Measurements from ENCODE around the gene BUD31.
"Not testable (repeated sequence)": the region's sequence is repeated elsewhere in the genome, so short reads cannot be mapped to it uniquely, and the experiment has no call there.

The BUD31 gene

DNA sequence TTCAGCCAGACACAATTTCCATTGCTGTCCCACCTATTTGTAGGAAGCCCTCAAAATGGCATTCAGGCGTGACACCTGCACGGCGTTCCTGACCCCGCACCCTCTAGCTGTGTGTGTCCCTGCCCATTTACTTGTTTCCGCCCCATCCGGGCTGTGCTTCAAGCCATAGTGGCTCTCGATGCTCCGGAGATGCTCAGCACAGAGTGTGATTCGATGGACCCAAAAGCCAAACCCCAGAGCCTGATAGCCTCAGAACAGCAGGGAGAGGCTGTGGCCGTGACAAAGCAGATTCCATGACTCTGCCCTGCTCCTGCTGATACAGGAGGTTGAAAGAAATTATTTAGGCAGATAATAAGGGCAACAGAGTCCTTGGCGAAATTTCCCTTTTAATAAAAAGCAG, 13.4 kb downstream of the BUD31 start:
- no peak for TF ChIP-seq CTCF (IDR thresholded peaks at IDR 0.05; ENCODE audit: control extremely low read depth, extremely low read depth, low read depth, missing control alignments)
- CTCF ChIA-PET, result no interaction called here
- POLR2A ChIA-PET, result interaction anchor here (0.7 to 3.0 kb wide), 5 partner anchors 10 to 735 kb away, joined by 3 to 15 read pairs (median 4); partner anchors contain the start of genes BUD31, CPSF4, FAM200A and PDAP1

GRCh38 chr7:99422625-99423024, 13.9 kb downstream of the BUD31 start:
- no peak for TF ChIP-seq CTCF (IDR thresholded peaks at IDR 0.05; ENCODE audit: control extremely low read depth, extremely low read depth, low read depth, missing control alignments)
- ChIA-PET POLR2A (interaction anchor here (0.7 to 1.2 kb wide), 4 partner anchors 11 to 735 kb away, joined by 3 to 4 read pairs (median 4); partner anchors contain the start of genes CPSF4, FAM200A and PTCD1), CTCF (no interaction called here)
- no peak for DNase-seq (ENCODE audit: extremely low spot score)

More for the DNA sequence above, 13.4 kb downstream of the BUD31 start:
- DNase-seq (ENCODE audit: extremely low spot score), result no peak

DNA sequence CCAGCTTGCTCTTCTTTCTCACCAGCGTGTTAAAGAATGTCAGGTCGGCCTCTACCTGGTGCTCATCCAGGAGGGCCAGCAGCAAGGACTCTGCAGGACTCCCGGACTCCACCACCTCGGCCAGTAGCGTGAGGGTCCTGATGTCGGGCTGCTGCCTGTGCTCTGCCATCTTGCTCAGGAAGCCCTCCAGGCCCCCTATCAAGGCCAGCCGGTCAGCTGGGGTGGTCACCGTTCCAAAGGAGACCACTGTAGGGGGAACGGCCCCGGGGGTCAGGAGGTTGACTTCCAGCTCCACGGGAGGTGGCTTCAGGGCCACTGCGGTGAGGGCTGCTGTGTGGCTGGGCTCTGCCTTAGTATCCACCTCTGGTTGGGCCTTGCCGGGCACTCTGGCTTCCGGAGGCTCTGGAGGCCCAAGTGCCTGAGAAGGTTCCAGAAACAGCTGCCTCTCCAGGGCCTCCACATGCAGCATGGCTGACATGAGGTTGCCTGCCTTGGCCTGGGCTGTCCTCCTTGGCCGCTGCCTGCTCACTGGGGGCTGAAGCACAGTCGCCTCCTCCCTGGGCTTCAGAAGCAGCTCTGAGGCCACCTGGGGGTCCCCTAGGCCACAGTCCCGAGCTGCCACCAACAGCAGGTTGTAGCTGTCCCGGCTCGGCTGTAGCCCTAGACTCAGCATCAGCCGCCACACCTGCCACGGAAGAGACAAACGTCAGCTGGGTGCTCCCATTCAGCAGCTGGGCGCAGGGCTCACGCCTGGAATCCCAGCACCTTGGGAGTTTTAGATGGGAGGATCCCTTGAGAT, 16.4 kb downstream of the BUD31 start:
- no peak for DNase-seq (ENCODE audit: extremely low spot score)
- TF ChIP-seq CTCF (IDR thresholded peaks at IDR 0.05; ENCODE audit: control extremely low read depth, extremely low read depth, low read depth, missing control alignments), result no peak
- ChIA-PET POLR2A (interaction anchor here (0.6 kb wide), 1 partner anchor 416 kb away, joined by 6 read pairs; no protein-coding TSS in a partner anchor), CTCF (interaction anchor here (0.7 to 2.3 kb wide), 3 partner anchors 10 to 23 kb away, joined by 3 to 9 read pairs (median 3); no protein-coding TSS in a partner anchor)

DNA sequence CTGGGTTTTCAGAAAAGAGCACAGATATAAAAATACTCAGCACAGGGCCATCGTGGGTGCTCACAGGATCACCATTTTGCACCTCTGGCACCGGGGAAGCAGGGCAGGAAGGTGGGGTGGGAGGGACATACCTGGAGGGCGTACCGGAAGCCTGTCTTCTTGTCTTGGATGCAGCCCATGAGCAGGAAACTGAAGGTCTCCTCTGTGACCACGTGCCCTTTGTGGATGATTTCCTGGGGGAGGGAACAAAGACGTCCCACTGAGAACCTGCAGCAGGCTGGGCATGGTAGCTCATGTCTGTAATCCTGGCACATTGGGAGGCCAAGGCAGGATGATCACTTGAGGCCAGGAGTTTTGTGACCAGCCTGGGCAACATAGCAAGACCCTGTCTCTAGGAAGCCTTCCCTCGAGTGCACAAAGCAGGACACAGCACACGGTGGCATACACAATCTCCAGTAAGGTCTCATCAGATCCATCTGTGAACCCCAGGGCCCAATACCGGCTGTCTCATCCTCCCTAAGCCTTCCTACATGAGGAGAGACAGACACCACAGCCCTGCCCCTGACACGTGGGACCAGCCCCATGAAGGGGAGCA, 20.3 kb downstream of the BUD31 start:
- no peak for DNase-seq (ENCODE audit: extremely low spot score)
- no peak for TF ChIP-seq CTCF (IDR thresholded peaks at IDR 0.05; ENCODE audit: control extremely low read depth, extremely low read depth, low read depth, missing control alignments)
- CTCF ChIA-PET, result interaction anchor here (1.5 to 1.6 kb wide), 3 partner anchors 9 to 15 kb away, joined by 3 to 6 read pairs (median 5); no protein-coding TSS in a partner anchor
- POLR2A ChIA-PET, result interaction anchor here (1.0 kb wide), 1 partner anchor 10 kb away, joined by 3 read pairs; the partner anchor contains the start of gene CPSF4

DNA sequence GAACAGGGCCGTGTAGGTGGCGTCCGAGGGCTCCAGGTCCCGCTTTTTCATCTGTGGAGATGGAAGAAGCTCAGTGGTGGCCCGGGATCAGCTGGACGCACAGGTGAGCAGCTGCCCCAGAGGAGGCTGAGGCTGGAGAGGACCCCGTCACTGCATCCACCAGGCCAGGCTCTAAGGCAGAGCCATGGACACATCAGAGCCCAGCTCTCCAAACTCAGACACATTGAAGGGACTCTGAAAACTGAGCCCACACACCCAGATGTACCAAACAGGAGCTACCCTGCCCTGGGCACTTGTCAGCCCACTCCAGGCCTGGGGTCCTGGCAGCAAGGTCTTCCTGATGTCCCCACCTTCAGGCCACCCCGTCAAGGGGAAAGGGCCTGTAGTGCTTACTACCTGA, 21.0 kb downstream of the BUD31 start:
- no peak for TF ChIP-seq CTCF (IDR thresholded peaks at IDR 0.05; ENCODE audit: control extremely low read depth, extremely low read depth, low read depth, missing control alignments)

GRCh38 chr7:99431756-99432540, 23.2 kb downstream of the BUD31 start:
- POLR2A ChIA-PET; DNase-seq (ENCODE audit: extremely low spot score): not testable (repeated sequence)
- CTCF ChIA-PET, result interaction anchor here (1.3 kb wide), 1 partner anchor 19 kb away, joined by 3 read pairs; no protein-coding TSS in a partner anchor

More for the DNA sequence above, 21.0 kb downstream of the BUD31 start:
- no peak for DNase-seq (ENCODE audit: extremely low spot score)
- ChIA-PET CTCF (interaction anchor here (0.8 to 1.6 kb wide), 5 partner anchors 10 to 20 kb away, joined by 3 to 6 read pairs (median 5); no protein-coding TSS in a partner anchor), POLR2A (interaction anchor here (1.0 kb wide), 2 partner anchors 9 kb away, joined by 3 to 4 read pairs; partner anchors contain the start of gene CPSF4)
